Liver (tissue), 9 donors: ENCODE data around the gene CCDC167. TPM values are rescaled to one million over a fixed set of nuclear protein-coding genes. Genes with fewer than 3 reads are reported as not detected.

ENCODE experiments used
- DNase-seq: peaks from one replicate; pipeline ENCODE4 v3.0.0-alpha.2; 2017; ENCODE audit warnings: low spot score
- H3K27ac ChIP-seq, 2 donors: one replicate each; pipeline ENCODE4 v1.7.0; 2013; ENCODE audit warnings: inconsistent platforms in 2 of 2, low read length in 2 of 2, control low read depth in 1 of 2, low read depth in 1 of 2, mild to moderate bottlenecking in 1 of 2
- H3K27me3 ChIP-seq, 4 donors: one replicate each; pipeline versions ENCODE4 v1.6.1 to v1.7.0; 2013; ENCODE audit warnings: low read length in 3 of 4, inconsistent platforms in 1 of 4, mild to moderate bottlenecking in 1 of 4, moderate library complexity in 1 of 4; ENCODE audit not compliant: control insufficient read depth in 4 of 4, insufficient read depth in 4 of 4
- H3K36me3 ChIP-seq, 4 donors: one replicate each; pipeline versions ENCODE4 v1.6.1 to v1.7.0; 2013; ENCODE audit warnings: low read length in 3 of 4, mild to moderate bottlenecking in 3 of 4, low read depth in 1 of 4, moderate library complexity in 1 of 4; ENCODE audit not compliant: control insufficient read depth in 4 of 4, insufficient read depth in 3 of 4
- H3K4me1 ChIP-seq, 4 donors: one replicate each; pipeline versions ENCODE4 v1.6.1 to v1.7.0; 2013; ENCODE audit warnings: low read length in 3 of 4, mild to moderate bottlenecking in 3 of 4, moderate library complexity in 1 of 4; ENCODE audit not compliant: control insufficient read depth in 4 of 4, insufficient read depth in 4 of 4
- H3K4me3 ChIP-seq, 3 donors: one replicate each; pipeline versions ENCODE4 v1.6.1 to v1.7.0; 2013; ENCODE audit warnings: low read length in 3 of 3, control low read depth in 1 of 3, low read depth in 1 of 3, mild to moderate bottlenecking in 1 of 3
- H3K9ac ChIP-seq, 2 donors: one replicate each; pipeline ENCODE4 v1.7.0; 2013; ENCODE audit warnings: low read length in 2 of 2, mild to moderate bottlenecking in 2 of 2, moderate library complexity in 2 of 2, control low read depth in 1 of 2, low read depth in 1 of 2
- H3K9me3 ChIP-seq, 4 donors: one replicate each; pipeline versions ENCODE4 v1.6.1 to v1.7.0; 2013; ENCODE audit warnings: low read length in 3 of 4; ENCODE audit not compliant: control insufficient read depth in 4 of 4
- EGR1 ChIP-seq, 2 donors: IDR thresholded peaks; 2 replicates each; pipeline ENCODE4 v1.6.1; 2016 to 2018; ENCODE audit warnings: antibody characterized with exemption in 2 of 2, low read depth in 2 of 2
- FOXA2 ChIP-seq: IDR thresholded peaks from 2 replicates; pipeline ENCODE4 v1.6.1; 2016; ENCODE audit warnings: antibody characterized with exemption
- GABPA ChIP-seq, 2 donors: IDR thresholded peaks in 1 of 2; conservative IDR thresholded peaks in 1 of 2; 2 replicates each; pipeline ENCODE4 v1.6.1; 2016; ENCODE audit warnings: antibody characterized with exemption in 2 of 2, mild to moderate bottlenecking in 1 of 2, moderate library complexity in 1 of 2
- RAD21 ChIP-seq, 2 donors: IDR thresholded peaks; 2 replicates each; pipeline ENCODE4 v1.6.1; 2016; ENCODE audit warnings: antibody characterized with exemption in 2 of 2, mild to moderate bottlenecking in 2 of 2
- WGBS: extraction: QIAGEN DNeasy Blood & Tissue Kit; methylation state at CpG from one replicate; pipeline ENCODE4 v1.1.7; 2013; 5-methylcytosine and 5-hydroxymethylcytosine counted together
- polyA plus RNA-seq, 2 donors: library from polyadenylated mRNA; stranded (reverse) in 1 of 2; unstranded in 1 of 2; fragments of 200-250 nt in 1 of 2; fragments of >200 nt in 1 of 2; fragmentation: Nextera tagmentation in 1 of 2; extraction: Ambion mirVana in 1 of 2; gene quantifications; one replicate each; pipeline versions ENCODE4 v1.2.1 to v1.2.3, GENCODE V29; 2013 to 2015
- total RNA-seq, 2 donors: library from RNA; depleted of rRNA; stranded (reverse); fragments of >200 nt; gene quantifications; one replicate each; pipeline ENCODE4 v1.2.3, GENCODE V29; 2014
- TF ChIP-seq, protein P1 (sequence below): fragments of 150-350 bp; IDR thresholded peaks from 2 replicates; pipeline ENCODE4 v1.5.1; 2017; ENCODE audit warnings: improper control_type of control experiment, low read depth, low read length; ENCODE audit not compliant: missing input control
- TF ChIP-seq, protein P2 (sequence below): IDR thresholded peaks from 2 replicates; pipeline ENCODE4 v1.6.1; 2016; ENCODE audit warnings: antibody characterized with exemption, mild to moderate bottlenecking
- donor health status: healthy.
- donor health status: healthy.
- donor health status: healthy.
- donor health status: healthy.
- donor health status: healthy.

Gene CCDC167
- total and polyA plus RNA-seq, 4 donors: 14.1 to 54.8 (median 42.7) TPM

DNA sequence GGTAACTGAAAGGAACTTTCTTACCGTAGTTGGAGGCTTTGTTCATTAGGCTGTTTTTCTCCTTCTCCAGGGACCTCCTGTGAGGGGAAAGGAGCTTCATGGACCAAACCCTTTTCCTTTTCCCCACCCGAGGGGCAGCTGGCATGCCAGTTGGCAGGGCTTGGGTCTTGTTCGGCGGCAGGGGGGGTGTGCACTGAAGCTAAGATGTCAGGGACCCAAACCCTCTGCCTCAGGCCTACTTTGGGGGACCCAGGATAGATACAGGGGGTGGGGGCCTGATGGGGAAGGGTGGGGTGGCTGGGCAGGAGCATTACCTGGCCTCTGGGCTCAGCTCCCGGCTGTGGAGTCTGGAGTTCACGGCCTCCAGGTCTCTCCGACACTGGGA is 14.9 kb downstream of the CCDC167 start:
- WGBS: 90% methylated on average over 7 of the region's 7 CpGs
- TF ChIP-seq, protein P1, sequence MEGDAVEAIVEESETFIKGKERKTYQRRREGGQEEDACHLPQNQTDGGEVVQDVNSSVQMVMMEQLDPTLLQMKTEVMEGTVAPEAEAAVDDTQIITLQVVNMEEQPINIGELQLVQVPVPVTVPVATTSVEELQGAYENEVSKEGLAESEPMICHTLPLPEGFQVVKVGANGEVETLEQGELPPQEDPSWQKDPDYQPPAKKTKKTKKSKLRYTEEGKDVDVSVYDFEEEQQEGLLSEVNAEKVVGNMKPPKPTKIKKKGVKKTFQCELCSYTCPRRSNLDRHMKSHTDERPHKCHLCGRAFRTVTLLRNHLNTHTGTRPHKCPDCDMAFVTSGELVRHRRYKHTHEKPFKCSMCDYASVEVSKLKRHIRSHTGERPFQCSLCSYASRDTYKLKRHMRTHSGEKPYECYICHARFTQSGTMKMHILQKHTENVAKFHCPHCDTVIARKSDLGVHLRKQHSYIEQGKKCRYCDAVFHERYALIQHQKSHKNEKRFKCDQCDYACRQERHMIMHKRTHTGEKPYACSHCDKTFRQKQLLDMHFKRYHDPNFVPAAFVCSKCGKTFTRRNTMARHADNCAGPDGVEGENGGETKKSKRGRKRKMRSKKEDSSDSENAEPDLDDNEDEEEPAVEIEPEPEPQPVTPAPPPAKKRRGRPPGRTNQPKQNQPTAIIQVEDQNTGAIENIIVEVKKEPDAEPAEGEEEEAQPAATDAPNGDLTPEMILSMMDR: no peak
- no peak for TF ChIP-seq GABPA (IDR thresholded peaks at IDR 0.05 in 1 of 2, conservative IDR thresholded peaks at IDR 0.05 in 1 of 2)
- no peak for TF ChIP-seq FOXA2
- DNase-seq: no peak
- Histone ChIP-seq H3K27ac (no peak overlapping the region), H3K9me3 (no peaks in the 10 kb centered on the region), H3K4me3 (no peak overlapping the region), H3K36me3 (peaks cover 2 to 37% (median 17%) of the 10 kb centered on the region in 4 donors), H3K4me1 (no peaks in the 10 kb centered on the region), H3K9ac (no peak overlapping the region), H3K27me3 (no peaks in the 10 kb centered on the region)

DNA sequence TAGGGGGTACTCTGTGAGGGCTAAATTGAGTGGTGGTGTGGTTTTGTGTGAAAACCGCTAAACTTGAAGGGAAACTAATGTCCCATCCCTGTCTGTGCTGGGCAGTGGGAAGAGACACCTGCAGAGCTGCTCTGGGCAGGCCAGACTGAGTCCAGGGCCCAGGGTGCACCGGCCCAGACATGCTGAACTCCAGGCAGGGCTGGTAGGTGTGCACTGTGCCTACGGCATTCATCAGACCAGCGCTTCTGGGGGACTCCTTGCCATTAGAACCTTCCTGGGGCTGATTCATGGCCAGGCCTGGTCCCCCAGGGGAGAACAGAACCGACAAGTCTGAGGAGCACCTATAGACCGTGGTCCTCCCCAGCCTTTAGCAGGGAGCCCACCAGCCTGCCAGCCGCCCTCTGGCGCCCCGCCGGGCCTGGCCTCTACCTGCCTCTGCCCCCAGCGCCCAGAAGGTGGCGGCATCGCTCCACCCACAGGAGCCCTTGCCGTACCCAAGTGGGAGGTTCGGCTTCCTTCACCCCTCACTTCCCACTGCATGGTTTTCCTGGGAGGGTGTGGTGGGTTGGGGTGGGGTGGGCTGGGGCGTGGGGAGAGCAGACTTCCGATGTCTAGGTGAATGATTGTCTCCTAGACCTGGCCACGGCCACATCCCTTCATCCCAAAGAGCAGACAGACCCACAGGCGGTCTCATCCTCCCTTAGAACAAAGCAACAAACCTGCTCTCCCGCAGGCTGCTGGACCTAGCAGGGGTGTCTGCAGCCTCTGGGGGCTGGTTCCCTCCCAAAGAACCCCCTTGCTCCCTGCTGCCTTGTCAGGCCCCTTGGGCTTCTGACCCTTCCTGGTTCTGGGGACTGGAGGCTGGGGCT is 15.5 kb downstream of the CCDC167 start:
- H3K27me3 ChIP-seq: no peaks in the 10 kb centered on the region
- no peak overlapping the region for H3K4me3 ChIP-seq
- H3K9me3 ChIP-seq: no peaks in the 10 kb centered on the region
- DNase-seq: peak; percentile 86
- H3K36me3 ChIP-seq: peaks cover 2 to 44% (median 20%) of the 10 kb centered on the region in 4 donors
- no peaks in the 10 kb centered on the region for H3K4me1 ChIP-seq
- TF ChIP-seq, protein P2, sequence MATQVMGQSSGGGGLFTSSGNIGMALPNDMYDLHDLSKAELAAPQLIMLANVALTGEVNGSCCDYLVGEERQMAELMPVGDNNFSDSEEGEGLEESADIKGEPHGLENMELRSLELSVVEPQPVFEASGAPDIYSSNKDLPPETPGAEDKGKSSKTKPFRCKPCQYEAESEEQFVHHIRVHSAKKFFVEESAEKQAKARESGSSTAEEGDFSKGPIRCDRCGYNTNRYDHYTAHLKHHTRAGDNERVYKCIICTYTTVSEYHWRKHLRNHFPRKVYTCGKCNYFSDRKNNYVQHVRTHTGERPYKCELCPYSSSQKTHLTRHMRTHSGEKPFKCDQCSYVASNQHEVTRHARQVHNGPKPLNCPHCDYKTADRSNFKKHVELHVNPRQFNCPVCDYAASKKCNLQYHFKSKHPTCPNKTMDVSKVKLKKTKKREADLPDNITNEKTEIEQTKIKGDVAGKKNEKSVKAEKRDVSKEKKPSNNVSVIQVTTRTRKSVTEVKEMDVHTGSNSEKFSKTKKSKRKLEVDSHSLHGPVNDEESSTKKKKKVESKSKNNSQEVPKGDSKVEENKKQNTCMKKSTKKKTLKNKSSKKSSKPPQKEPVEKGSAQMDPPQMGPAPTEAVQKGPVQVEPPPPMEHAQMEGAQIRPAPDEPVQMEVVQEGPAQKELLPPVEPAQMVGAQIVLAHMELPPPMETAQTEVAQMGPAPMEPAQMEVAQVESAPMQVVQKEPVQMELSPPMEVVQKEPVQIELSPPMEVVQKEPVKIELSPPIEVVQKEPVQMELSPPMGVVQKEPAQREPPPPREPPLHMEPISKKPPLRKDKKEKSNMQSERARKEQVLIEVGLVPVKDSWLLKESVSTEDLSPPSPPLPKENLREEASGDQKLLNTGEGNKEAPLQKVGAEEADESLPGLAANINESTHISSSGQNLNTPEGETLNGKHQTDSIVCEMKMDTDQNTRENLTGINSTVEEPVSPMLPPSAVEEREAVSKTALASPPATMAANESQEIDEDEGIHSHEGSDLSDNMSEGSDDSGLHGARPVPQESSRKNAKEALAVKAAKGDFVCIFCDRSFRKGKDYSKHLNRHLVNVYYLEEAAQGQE: no peak
- TF ChIP-seq EGR1 (IDR thresholded peaks at IDR 0.05; ENCODE audit: low read depth in 2 of 2): no peak
- TF ChIP-seq, protein P1: peak; percentile 87
- TF ChIP-seq RAD21 (IDR thresholded peaks at IDR 0.05): peak; percentile 80 to 89
- no peak overlapping the region for H3K9ac ChIP-seq
- 57% methylated on average over 20 of the region's 20 CpGs for WGBS
- H3K27ac ChIP-seq: no peak overlapping the region
